GM12865 (cell line): ENCODE measurements around the gene DPF3.
A peak's percentile ranks its signal among the peaks of the same experiment; 100 is the strongest.

Experiments
- DNase-seq: peaks from one replicate; pipeline ENCODE4 v3.0.0; 2010; ENCODE audit warnings: low read depth
- H3K4me3 ChIP-seq: 2 replicates; pipeline ENCODE4 v1.5.1; 2011; ENCODE audit warnings: mild to moderate bottlenecking, low read depth, low read length, control low read depth
- CTCF ChIP-seq: IDR thresholded peaks from 2 replicates; pipeline ENCODE4 v1.5.1; 2011; ENCODE audit warnings: low read length, control low read depth, low read depth, inconsistent platforms; ENCODE audit not compliant: insufficient read depth; ENCODE audit errors: missing control alignments

Gene DPF3

GRCh38 chr14:72590577-72590976 is 303.3 kb downstream of the DPF3 start:
- DNase-seq = peak; percentile 42
- H3K4me3 ChIP-seq = no peak overlapping the region
- no peak for TF ChIP-seq CTCF

- no peak for TF ChIP-seq CTCF
- H3K4me3 ChIP-seq = no peak overlapping the region
- no peak for DNase-seq
These were observed 304.2 kb downstream of the DPF3 start for GRCh38 chr14:72589652-72590051.

DNA sequence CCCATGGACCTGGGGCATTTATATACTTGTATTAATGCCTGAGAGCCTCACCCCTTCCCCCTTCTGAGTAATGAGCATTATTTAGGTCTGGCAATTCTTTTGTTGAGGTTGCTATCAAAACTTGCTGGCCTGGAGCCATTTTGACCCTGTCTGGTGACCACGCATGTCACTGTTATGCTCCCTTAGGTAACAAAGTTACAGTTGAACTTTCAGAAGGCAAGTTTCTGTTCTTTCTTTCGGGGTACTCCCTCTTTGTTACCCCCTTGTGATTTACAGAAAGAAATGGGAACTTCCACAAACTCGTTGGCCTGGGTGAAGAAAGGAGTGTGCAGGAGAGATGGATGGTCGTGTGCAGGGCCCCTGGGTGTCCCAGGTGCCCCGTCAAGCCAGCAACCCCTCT is 305.4 kb downstream of the DPF3 start:
- TF ChIP-seq CTCF = no peak
- DNase-seq = peak; percentile 63
- no peak overlapping the region for H3K4me3 ChIP-seq

- TF ChIP-seq CTCF = no peak
- DNase-seq = no peak
- H3K4me3 ChIP-seq = no peak overlapping the region
These were observed 310.3 kb downstream of the DPF3 start for GRCh38 chr14:72583316-72584272.

DNA sequence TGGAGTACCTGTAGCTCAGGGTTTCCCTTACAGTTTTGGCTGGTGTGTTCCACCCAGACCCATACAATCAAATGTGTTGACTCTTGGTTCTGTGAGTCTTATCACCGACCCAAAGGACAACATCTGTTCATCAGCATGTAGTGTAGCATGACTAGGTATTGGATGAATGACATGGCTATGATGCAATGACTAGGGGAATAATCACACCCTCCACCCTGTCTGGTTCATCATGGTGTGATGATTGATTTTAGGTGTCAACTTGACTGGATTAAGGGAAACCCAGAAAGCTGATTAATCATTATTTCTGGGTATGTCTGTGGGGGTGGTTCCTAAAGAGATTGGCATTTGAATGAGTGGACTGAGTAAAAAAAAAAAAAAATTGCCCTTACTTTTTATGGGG is 311.3 kb downstream of the DPF3 start:
- DNase-seq = no peak
- no peak for TF ChIP-seq CTCF
- no peak overlapping the region for H3K4me3 ChIP-seq

GRCh38 chr14:72578514-72578913 is 315.4 kb downstream of the DPF3 start:
- H3K4me3 ChIP-seq = no peak overlapping the region
- DNase-seq = no peak
- TF ChIP-seq CTCF = no peak
